Large intestine (tissue), 3 donors: ENCODE measurements around the gene OTOP2. TPM values are rescaled to one million over a fixed set of nuclear protein-coding genes. Genes with fewer than 3 reads are reported as not detected.

Source experiments
- DNase-seq, 2 donors: peaks; one replicate each; pipeline versions ENCODE4 v3.0.0 to v3.0.0-alpha.2; 2013
- H3K27ac ChIP-seq: one replicate; pipeline ENCODE4 v1.5.1; 2013; ENCODE audit warnings: low read length
- H3K27me3 ChIP-seq: 2 replicates; pipeline ENCODE4 v1.6.1; 2013; ENCODE audit warnings: low read length; ENCODE audit not compliant: control insufficient read depth, insufficient read depth
- H3K36me3 ChIP-seq: 2 replicates; pipeline ENCODE4 v1.6.1; 2013; ENCODE audit warnings: low read length; ENCODE audit not compliant: control insufficient read depth, insufficient read depth
- H3K4me1 ChIP-seq: one replicate; pipeline ENCODE4 v1.6.1; 2013; ENCODE audit warnings: low read length; ENCODE audit not compliant: control insufficient read depth, insufficient read depth
- H3K4me3 ChIP-seq: one replicate; pipeline ENCODE4 v1.5.1; 2013; ENCODE audit warnings: low read length
- H3K9me3 ChIP-seq: one replicate; pipeline ENCODE4 v1.6.1; 2013; ENCODE audit warnings: mild to moderate bottlenecking, low read depth, low read length, moderate library complexity; ENCODE audit not compliant: control insufficient read depth
- WGBS: methylation state at CpG from one replicate; pipeline ENCODE4 v1.1.5; 2013; ENCODE audit warnings: low lambda C conversion rate; ENCODE audit not compliant: insufficient coverage; 5-methylcytosine and 5-hydroxymethylcytosine counted together
- polyA plus RNA-seq: library from polyadenylated mRNA; unstranded; fragments of 120-200 nt; gene quantifications from one replicate; pipeline ENCODE4 v1.2.1, GENCODE V29; 2013

Gene OTOP2
- polyA plus RNA-seq, 1 donor, result 1.6 TPM

- Histone ChIP-seq H3K4me1 (peaks cover 15% of the 10 kb centered on the region), H3K27me3 (peaks cover 31% of the 10 kb centered on the region), H3K4me3 (no peak overlapping the region), H3K27ac (no peak overlapping the region), H3K9me3 (peaks cover 8% of the 10 kb centered on the region), H3K36me3 (no peaks in the 10 kb centered on the region)
- no peak for DNase-seq
- WGBS, result no CpG with 5 or more reads among the region's 10 CpGs
These were observed 6.6 kb upstream of the OTOP2 start for GRCh38 chr17:74917430-74917829.

GRCh38 chr17:74918906-74919305, 5.2 kb upstream of the OTOP2 start:
- peaks cover 9% of the 10 kb centered on the region for H3K9me3 ChIP-seq
- peaks cover 45% of the 10 kb centered on the region for H3K27me3 ChIP-seq
- H3K27ac ChIP-seq, result no peak overlapping the region
- no peak overlapping the region for H3K4me3 ChIP-seq
- H3K36me3 ChIP-seq, result no peaks in the 10 kb centered on the region
- WGBS, result no CpG with 5 or more reads among the region's 5 CpGs
- peaks cover 16% of the 10 kb centered on the region for H3K4me1 ChIP-seq
- no peak for DNase-seq

- WGBS, result no CpG with 5 or more reads among the region's 67 CpGs
- Histone ChIP-seq H3K36me3 (no peaks in the 10 kb centered on the region), H3K9me3 (peaks cover 17% of the 10 kb centered on the region), H3K27me3 (peaks cover 53% of the 10 kb centered on the region), H3K27ac (no peak overlapping the region), H3K4me1 (peaks cover 20% of the 10 kb centered on the region), H3K4me3 (no peak overlapping the region)
- DNase-seq, result no peak
These were observed 4.4 kb upstream of the OTOP2 start for GRCh38 chr17:74919440-74920305.

GRCh38 chr17:74920306-74920620, 3.8 kb upstream of the OTOP2 start:
- H3K36me3 ChIP-seq, result no peaks in the 10 kb centered on the region
- no peak for DNase-seq
- H3K27ac ChIP-seq, result no peak overlapping the region
- H3K27me3 ChIP-seq, result peaks cover 59% of the 10 kb centered on the region
- peaks cover 22% of the 10 kb centered on the region for H3K4me1 ChIP-seq
- WGBS, result no CpG with 5 or more reads among the region's 27 CpGs
- H3K4me3 ChIP-seq, result no peak overlapping the region
- peaks cover 18% of the 10 kb centered on the region for H3K9me3 ChIP-seq

GRCh38 chr17:74920642-74921025, 3.4 kb upstream of the OTOP2 start:
- no peak overlapping the region for H3K4me3 ChIP-seq
- peaks cover 62% of the 10 kb centered on the region for H3K27me3 ChIP-seq
- peaks cover 22% of the 10 kb centered on the region for H3K4me1 ChIP-seq
- H3K36me3 ChIP-seq, result no peaks in the 10 kb centered on the region
- no CpG with 5 or more reads among the region's 6 CpGs for WGBS
- no peak overlapping the region for H3K27ac ChIP-seq
- H3K9me3 ChIP-seq, result peaks cover 18% of the 10 kb centered on the region
- DNase-seq, result no peak

GRCh38 chr17:74921026-74921681, 2.9 kb upstream of the OTOP2 start:
- no peak for DNase-seq
- no CpG with 5 or more reads among the region's 19 CpGs for WGBS
- no peak overlapping the region for H3K27ac ChIP-seq
- H3K27me3 ChIP-seq, result peaks cover 68% of the 10 kb centered on the region
- H3K36me3 ChIP-seq, result no peaks in the 10 kb centered on the region
- no peak overlapping the region for H3K4me3 ChIP-seq
- H3K9me3 ChIP-seq, result peaks cover 18% of the 10 kb centered on the region
- peaks cover 22% of the 10 kb centered on the region for H3K4me1 ChIP-seq

GRCh38 chr17:74921769-74922168, 2.3 kb upstream of the OTOP2 start:
- H3K27ac ChIP-seq, result no peak overlapping the region
- H3K36me3 ChIP-seq, result no peaks in the 10 kb centered on the region
- H3K4me1 ChIP-seq, result peaks cover 22% of the 10 kb centered on the region
- H3K4me3 ChIP-seq, result no peak overlapping the region
- no CpG with 5 or more reads among the region's 2 CpGs for whole genome bisulfite sequencing
- peaks cover 18% of the 10 kb centered on the region for H3K9me3 ChIP-seq
- DNase-seq, result no peak
- H3K27me3 ChIP-seq, result peaks cover 72% of the 10 kb centered on the region

GRCh38 chr17:74922172-74922571, 1.9 kb upstream of the OTOP2 start:
- H3K4me3 ChIP-seq, result peak overlapping the region; percentile 55
- peaks cover 76% of the 10 kb centered on the region for H3K27me3 ChIP-seq
- H3K36me3 ChIP-seq, result no peaks in the 10 kb centered on the region
- H3K9me3 ChIP-seq, result peaks cover 18% of the 10 kb centered on the region
- no peak overlapping the region for H3K27ac ChIP-seq
- no CpG with 5 or more reads among the region's 6 CpGs for WGBS
- peaks cover 22% of the 10 kb centered on the region for H3K4me1 ChIP-seq
- no peak for DNase-seq

GRCh38 chr17:74922694-74923537, 1.2 kb upstream of the OTOP2 start, which contains the start of gene USH1G:
Gene USH1G, minus strand, starts transcription at chr17:74923255. Its CDS starts 182 bp downstream, at chr17:74923073.
- WGBS, result no CpG with 5 or more reads among the region's 57 CpGs
- Histone ChIP-seq H3K27ac (no peak within 1 kb of the TSS), H3K36me3 (no peaks in the 10 kb centered on the region), H3K27me3 (peaks cover 82% of the 10 kb centered on the region), H3K4me3 (peak within 1 kb of the TSS; percentile 55), H3K9me3 (peaks cover 18% of the 10 kb centered on the region), H3K4me1 (peaks cover 22% of the 10 kb centered on the region)
- DNase-seq, result no peak

- WGBS, result no CpG with 5 or more reads among the region's 59 CpGs
- Histone ChIP-seq H3K27me3 (peaks cover 86% of the 10 kb centered on the region), H3K4me1 (peaks cover 22% of the 10 kb centered on the region), H3K27ac (no peak overlapping the region), H3K9me3 (peaks cover 18% of the 10 kb centered on the region), H3K4me3 (peak overlapping the region; percentile 55), H3K36me3 (no peaks in the 10 kb centered on the region)
- peak; percentile 59 to 66 for DNase-seq
These were observed 379 bp upstream of the OTOP2 start for GRCh38 chr17:74923538-74924249.
